ENCODE measurements around the gene VPS54.
"Not testable (repeated sequence)": the region's sequence is repeated elsewhere in the genome, so short reads cannot be mapped to it uniquely, and the experiment has no call there.

The VPS54 gene

DNA sequence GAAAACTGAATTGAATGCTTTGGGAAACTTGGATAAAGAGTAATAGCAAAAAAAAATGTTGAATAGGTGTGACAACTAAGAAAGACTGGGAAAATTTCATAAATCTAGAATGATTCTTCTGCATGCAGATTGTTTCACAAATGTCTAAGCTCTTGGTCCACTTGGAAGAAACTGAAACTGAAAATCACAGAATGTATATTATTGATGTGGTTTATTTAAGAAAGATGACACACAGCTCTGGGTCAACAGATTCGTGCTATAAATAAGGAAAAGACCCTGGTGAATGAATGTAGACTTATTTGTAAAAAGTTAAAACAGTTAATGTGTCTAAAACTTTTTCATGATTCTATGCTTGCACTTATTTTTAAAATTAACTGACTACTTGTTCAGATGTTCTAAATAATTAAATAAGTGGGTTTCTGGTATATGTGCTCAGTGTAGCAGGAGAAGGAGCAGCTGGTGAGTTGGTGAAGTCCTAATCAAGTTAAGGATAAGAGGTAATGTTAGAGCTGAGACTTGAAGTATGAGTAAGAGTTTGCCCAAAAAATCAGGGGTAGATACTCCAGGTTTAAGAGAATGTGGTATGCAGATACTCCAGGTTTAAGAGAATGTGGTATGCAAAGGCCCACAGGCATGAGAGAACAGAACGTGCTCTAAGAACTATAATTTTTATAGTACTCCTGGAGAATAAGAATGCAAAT is 153.1 kb downstream of the VPS54 start:
- DNase-seq: no peak

DNA sequence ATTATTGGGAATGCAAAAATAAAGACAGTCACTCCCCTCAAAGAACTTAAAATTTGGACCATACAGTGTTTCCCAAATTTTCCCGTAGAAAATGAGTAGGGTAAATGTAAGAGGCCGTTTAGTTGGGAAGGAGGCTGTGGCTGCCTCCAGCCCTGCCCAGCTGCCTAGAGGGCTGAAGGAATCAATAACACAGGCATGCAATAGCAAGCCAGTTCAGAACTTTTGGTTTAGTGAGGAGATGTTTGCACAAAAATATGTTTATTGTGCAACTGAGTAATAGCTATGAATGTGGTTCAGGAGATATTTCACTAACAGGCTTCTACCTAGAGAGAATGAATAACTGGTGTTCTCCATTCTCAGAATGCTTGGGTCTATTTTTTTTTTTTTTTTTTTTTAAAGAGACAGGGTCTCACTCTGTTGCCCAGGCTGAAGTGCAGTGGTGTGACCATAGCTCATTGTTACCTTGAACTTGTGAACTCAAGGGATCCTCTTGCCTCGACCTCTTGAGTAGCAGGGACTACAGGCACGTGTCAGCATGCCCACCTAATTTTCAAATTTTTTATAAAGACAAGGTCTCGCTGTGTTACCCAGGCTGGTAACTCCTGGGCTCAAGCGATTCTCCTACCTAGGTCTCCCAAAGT is 153.9 kb downstream of the VPS54 start:
- DNase-seq: no peak

DNA sequence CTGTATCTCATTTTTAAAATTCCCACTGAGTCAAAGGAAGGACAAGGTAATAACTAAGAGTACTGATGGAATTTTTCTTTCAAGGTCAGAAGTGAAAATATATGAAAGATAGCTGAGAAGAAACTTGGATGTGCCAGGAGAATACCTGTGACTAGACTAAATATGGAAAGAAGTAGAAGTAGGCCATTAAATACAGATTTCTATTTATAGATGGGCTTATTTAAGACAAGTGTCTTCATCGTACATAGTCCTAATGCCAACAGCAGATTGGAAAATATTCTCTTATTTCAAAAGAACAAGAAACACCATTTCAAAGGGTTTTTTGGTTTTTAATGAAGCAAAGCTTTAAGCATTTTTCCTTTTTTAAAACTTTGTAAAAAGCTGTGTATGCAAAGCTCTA is 155.5 kb downstream of the VPS54 start:
- DNase-seq: no peak

DNA sequence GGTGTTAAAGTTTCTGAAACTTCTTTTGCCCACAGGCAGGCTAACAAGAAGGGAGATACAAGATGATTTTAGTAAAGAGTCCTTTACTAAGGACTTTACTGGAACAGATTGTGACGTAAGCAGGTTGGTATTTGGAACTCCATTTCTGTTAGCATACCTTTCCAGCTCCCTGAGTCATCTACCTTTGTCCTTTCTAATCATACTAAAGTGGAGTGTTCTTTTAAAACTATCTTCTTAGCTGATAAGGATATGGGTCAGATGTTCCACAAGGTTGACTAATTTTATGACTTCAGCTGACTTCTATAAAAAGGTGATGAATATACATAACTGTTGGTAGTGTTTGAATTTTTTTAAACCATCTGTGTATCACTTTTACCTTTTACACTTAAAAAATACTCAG is 156.4 kb downstream of the VPS54 start:
- DNase-seq: no peak

DNA sequence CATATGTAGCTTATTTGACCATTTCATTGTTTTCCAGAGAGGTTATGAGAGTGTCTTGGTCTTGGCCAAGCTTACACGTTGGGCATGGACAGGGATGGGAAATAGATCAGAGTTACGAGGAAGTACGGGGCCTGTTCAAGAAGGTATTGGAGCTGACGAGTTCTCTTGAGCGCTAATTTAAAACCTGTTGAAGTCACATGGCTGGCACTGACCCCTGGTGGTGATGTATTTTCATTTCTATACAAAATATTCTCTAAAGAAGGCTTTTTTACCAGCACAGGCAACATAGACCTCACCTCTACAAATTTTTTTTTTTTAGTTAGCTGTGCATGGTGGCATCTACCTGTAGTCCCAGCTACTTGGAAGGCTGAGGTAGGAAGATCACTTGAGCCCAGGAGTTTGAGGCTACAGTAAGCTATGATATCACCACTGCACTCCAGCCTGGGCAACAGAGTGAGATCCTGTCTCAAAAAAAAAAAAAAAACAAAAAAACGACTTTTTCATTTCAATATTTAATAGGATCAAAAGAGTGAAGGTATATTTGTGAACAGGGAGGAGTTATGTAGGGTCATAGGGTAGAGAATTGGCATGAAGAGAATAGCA is 157.9 kb downstream of the VPS54 start:
- DNase-seq: peak; percentile 90

DNA sequence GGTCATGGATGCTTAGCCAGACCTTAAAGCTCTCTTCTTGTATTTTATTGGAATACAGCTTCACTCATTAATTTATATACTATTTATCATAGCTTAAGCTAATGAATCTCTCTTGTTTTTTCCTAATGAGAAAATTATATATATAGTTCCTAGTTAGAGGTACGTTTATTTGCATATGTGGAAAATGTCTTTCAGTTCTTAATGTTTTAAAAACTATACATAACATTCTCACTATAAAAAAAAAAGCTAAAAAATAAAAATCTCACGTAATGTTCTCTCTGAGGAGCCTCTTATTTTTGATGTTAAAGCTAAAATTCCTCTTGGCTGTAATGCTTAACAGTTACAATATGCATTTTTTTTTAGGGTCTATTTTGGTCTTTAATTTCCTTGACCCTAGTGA is 160.9 kb downstream of the VPS54 start:
- DNase-seq: no peak

DNA sequence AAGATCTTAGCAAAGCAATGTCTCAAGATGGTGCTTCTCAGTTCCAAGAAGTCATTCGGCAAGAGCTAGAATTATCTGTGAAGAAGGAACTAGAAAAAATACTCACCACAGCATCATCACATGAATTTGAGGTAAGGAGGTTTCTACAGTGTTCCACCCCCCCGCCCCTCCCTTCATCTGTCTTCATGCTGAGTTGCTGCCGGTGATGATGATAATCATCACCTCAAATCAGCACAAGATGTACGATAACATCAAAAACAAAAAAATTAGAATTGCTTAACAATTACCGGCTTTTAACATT is 163.0 kb downstream of the VPS54 start:
- peak; percentile 92 for DNase-seq

DNA sequence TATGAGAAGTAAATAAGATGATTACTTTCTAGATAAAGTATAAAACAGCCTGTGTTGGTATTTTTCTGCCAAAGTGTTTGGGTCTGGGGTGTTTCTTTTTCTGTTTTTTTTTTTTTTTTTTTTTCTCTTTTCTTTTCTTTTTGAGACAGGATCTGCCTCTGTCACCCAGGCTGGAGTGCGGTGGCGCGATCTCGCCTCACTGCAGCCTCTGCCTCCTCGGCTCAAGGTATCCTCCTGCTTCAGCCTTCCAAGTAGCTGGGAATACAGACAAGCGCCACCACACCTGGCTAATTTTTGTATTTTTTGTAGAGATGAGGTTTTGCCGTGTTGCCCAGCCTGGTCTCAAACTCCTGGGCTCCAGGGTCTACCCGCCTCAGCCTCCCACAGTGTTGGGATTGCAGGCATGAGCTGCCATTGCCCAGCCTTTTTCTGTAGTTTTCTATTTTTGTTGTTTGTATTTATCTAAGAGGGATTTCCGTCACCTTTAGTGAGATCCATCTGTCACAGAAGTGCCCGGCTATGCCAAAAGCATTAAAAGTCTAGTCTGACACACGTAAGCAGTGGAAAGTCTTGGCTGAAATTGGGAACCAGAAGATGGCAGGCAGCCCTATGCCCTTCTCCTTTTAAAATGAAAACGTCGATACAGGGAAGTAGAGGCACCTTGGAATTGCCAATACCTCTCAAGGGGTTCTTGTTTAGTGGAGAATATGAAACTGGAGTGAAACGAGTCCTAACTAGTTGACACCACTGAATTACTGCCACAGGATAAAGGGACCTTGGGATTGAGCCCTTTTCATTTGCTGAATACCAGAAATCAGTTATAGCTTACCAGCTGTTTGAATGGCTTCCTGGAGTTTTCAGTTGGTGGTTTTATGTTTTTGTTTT is 163.6 kb downstream of the VPS54 start:
- no peak for DNase-seq

DNA sequence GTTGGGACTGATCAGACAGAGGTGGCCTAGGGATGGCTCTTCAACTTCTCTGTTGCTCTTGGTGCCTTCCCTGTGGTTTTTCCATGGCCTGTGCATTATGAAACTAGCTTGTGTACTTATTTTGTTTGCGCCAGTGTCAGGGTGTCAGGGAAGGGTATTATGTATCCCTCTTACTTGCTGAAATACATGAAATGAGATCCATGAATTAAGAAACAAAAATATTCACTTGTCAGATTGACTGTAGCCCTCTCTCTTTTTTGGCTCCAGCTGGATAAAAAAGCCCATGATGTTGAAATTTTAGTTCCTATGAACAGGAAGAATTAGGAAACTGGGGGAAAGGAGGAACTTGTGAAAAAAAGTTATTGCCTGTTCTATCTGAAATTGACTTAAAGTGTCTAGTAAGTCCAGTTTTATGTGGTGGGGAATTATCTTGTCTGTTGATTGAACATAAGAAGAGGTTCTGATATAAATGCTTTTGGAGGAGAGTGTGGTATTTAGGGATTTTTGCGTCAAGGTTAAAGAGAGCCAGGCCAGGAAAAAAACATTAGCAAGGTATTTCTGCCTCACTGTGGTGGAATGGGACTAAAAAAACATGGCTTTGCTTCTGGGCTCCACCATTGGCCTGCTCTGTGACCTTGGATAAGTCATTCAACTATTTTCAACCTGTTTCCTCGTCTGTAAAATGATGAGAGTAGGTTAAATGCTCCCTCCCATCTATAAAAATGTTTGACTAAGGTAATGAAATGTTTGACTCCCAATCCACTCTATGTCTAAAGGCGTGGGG is 165.5 kb downstream of the VPS54 start:
- DNase-seq: peak; percentile 21

DNA sequence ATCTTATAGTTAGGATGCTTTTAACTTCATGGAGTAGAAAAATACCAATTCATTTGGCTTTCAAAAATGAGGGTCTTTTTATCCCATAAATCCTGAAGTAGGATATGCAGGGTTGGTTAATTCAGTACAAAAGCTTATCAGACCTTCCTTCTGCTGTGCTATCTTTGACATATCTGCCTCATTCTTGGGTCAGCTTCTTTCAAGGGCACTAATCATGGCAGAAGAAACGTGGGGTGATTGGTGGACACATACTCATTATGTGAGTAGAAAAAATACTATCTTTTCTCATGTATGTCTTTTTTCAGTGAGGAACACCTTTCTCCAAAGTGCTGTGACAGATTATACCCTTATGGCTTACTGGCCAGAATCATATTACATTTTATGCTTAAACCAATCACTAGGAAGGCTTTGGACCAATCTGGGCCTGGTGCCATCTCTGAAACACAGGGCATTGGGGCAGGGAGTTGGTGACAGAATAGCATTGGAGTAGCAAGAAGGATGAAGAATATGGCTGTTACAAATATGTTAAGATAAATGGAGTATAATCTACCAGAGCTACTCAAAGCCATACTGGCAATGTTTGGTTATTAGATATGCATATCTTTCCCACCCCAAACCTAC is 167.4 kb downstream of the VPS54 start:
- peak; percentile 53 for DNase-seq

DNA sequence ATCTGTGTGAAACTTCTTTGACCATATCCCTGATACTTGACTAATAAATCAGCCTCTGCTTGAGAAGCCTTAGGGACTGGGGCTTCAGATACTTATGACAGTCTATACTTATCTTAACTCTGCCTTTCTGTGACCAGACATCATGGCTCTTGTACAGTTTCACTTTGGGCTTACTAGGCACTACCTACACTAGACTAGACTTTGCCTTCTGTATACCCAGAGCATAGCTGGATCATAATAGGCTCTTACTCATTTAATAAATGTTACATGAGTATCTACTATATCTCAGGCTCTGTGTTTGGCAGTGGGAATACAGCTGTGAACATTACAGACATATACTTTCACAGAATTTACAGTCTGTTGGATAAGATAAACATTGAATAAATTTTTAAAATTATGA is 168.6 kb downstream of the VPS54 start:
- DNase-seq: peak; percentile 61

DNA sequence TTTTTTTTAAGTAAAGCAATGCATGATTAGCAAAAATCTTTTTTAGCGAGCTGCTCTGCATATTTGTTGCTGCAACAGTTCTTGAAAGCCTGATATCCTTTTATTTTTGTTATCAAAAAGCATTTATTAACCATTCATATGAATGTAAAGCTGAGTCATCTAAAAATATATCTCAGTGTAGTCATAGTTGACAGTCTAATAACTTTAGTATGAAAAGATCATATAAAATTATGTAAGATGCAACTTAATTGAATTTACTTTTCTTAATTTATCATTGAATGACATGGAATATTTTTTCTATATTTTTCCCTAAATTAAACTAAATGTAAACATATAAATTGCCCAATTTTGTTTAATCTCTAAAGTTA is 169.0 kb downstream of the VPS54 start:
- DNase-seq: no peak

DNA sequence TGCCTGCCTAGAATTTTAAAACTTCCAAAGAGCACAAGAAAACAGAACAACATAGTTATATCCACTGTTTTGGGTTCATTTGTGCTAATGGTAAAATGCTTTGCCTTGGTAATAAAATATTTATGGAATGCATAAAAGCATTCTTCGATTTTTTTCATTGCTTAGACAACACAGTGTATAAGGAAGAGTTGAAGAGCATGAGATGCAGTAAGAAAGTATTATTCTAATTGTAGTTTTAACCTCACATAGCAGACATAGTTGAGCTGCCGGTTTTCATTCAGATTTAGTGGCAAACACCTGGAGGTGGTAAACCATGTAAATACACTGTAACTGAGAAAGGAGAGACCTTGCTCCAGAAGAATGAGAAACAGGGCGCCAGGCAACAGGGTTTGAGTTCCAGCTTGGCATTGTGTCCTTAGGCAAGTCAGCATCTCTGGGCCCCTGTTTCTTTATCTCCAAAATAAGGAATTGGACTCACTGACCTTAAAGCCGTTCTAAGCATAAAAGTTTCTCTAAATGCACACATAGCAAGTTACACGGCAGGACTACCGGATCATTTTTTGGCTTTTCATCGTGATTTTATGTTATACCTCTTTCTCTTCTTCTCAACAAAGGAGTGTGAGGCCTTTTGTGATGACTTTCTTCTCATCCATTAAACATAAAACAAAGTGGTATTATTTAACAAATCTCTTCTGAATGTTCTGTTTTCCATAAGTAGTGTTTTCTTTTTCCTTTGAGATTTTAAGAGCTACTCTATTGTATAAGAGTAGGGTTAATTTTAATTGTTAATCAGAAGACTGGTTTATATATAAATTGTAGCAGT is 169.6 kb downstream of the VPS54 start:
- DNase-seq: no peak

DNA sequence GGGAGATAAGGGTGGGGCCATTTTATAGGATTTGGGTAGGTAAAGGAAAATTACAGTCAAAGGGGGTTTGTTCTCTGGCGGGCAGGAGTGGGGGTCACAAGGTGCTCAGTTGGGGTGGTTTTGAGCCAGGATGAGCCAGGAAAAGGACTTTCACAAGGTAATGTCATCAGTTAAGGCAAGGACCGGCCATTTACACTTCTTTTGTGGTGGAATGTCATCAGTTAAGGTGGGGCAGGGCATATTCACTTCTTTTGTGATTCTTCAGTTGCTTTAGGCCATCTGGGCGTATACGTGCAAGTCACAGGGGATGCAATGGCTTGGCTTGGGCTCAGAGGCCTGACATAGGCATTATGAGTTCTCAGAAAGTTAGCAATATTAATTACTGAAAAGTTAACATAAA is 171.7 kb downstream of the VPS54 start:
- not testable (repeated sequence) for DNase-seq

DNA sequence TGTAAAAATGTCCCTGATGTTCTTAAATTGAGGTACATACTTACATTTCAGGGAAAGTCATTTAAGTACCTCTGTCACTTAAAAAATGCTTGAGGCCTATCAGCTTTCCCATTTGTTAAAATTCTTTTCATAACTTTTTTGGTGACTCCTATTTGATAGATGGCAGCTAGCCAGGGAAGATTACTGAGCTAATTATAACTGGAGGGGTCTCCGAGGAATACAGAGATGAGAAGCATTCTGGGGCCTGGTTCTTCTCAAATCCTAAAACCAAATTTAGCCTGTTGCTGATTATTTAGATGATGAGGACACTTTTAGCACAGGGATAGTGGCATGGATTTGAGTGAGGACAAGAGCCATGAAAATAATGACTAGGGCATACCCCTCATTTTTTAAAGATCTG is 172.7 kb downstream of the VPS54 start:
- DNase-seq: no peak

DNA sequence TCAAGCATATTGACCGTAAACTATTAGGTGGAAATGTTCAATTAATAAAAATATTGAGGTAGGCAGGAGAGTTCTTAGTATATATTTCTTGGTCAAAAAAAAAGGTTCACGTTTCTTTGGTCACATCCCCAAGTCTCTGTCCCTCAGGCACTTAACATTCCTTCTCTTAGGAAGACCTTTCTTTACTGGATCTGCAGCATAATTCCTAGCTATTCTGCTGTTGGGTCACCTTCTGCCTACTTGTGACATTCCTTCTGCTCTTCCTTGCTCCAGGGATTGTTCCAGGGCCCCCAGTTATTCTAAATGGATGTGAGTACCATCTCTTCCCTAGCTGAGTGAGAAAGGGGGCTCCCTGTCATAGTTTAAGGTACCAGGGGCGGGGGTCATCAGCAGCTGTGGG is 173.4 kb downstream of the VPS54 start:
- DNase-seq: no peak

DNA sequence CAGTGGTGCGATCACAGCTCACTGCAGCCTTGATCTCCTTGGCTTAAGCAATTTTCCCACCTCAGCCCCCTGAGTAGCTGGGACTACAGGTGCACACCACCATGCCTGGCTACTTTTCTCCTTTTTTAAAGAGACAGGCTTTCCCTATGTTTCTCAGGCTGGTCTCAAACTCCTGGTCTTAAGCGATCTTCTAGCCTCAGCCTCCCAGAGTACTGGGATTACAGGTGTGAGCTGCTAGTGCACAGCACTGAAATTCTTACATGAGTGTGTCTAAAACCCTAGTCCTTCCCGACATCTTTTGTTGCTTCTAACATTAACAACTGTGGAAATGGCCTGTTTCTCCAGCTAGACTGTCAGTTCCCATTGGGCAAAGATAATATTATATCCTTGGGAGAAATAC is 174.6 kb downstream of the VPS54 start:
- DNase-seq: no peak

DNA sequence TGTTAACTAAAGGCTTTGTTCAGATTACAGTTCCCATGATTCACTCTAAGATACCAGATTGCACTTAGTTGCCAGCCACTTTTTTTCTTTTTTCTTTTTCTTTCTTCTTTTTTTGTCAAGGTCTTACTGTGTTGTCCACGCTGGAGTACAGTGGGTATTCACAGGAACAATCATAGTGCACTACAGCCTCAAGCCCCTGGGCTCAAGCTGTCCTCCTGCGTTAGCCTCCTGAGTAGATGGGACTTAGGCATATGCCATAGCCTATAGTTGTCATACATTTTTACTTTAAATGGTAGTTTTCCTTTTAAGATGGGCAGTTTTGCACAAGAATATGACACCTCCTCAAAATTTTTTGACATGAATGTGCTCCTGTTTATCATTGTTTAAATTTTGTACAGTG is 175.4 kb downstream of the VPS54 start:
- no peak for DNase-seq

DNA sequence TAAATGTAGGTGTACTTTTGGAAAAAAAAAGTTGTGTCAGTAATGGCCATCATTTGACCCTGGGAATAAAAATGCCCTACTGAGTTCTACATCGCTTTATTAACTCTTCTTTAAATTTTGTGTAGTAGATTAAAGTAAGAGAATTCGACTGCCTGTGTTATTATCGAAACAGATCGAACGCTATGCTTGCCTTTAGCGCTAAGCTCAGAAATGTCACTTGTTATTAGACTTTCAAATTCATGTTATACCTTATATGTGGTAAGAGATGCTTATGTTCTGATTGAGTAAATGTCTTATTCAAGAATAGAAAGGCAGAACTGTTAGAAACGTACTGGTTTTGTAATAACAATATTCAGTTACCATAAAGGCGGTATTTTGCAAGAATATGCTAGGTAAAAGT is 176.1 kb downstream of the VPS54 start:
- no peak for DNase-seq

DNA sequence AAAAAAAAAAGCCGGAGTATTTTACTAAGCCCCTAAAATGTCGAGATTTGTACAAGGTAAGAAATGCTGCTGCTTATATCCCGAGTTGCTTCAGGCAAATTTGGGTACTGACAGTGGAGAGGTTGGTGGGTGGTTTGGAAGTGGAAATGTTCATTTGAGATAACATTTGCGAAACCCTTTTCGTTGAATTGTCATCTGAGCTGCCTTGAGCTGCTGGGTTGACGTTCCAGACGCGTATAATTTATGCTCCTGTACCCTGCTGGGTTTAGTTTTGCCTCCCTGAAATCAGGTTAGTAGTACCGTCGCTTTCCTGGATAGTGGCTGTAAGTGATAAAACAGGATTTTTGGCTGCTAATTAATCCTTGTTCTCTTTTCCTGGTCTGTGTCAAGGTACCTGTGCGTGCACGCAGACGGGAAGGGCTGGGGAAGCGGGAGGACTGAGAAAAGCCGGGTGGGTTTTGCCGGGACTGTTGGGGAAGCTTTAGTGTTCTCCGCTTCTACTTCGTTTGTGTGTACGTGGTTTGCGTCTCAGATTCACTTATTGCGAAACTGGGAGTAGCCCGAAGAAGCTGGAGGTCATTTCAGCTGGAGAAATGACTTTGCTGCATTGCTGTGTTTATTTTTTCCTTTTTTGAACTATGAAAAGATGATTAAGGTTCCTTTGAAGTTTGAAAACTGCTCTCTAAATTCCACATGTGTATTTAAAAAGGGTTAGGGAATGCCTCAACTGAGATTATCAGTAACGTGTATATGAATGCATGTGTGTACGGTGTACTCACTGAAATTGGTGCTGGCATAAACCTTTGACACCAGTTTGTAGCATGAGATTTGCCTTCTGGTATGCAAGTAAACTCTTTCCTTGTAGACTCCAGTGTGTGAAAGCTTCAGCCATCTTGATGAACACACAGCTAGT is 176.8 kb downstream of the VPS54 start:
- peak; percentile 71 for DNase-seq
